ENCODE results near the gene CORIN.
"Not testable (repeated sequence)": the region's sequence is repeated elsewhere in the genome, so short reads cannot be mapped to it uniquely, and the experiment has no call there.

Gene CORIN

DNA sequence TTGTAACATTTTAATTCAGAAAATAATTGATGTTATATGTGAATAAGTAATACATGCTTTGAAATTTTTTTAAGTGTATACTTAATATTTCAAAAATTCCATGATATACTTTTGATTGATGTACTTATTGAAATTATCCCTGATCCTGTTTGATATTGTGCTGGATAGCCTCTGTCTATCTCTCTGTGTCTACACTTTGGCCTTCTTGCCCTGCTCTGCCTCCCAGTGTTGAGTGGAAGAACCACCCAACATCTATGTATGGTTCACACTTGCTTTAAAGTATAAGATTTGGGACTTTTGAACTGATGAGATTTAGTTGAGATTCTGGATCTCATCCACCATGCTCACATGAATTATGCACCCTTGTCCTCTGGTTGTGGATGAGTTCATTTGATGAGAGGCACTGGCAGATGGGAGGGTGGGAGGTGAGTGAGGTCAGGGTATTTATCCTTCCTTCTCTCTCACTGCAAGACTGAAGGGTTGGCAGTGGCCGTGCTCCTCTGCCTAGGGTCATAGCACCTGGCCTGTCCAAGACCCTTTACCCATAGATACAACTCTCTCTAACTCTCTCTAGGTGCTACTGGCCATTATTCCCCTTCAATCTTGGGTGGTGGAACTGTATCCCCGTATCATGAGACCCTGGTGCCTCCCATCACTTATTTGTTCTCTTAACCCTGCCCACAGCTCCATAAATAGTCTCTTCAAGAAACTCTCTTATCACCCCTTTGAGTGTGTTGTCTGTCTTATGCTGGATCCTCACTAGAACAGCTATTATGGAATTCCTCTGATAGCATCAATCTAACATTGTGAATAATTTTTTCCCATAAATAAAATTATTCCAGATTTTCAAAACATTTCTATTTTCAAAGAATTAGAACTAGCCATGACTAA is 75.2 kb downstream of the CORIN start:
- DNase-seq, result no peak

DNA sequence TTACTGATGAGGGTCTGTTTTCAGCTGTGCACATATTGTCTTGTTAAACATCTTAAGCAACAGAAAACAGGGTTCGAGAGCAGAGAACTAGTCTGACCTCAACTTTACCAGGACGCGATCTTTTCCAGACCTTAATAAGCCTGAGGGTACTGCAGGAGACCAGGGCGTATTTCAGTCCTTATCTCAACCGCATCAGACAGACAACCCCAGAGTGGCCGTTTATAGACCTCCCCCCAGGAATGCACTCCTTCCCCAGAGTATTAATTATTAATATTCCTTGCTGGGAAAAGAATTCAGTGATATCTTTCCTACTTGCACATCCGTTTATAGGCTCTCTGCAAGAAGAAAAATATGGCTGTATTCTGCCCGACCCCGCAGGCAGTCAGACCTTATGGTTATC is 84.6 kb downstream of the CORIN start:
- not testable (repeated sequence) for DNase-seq

DNA sequence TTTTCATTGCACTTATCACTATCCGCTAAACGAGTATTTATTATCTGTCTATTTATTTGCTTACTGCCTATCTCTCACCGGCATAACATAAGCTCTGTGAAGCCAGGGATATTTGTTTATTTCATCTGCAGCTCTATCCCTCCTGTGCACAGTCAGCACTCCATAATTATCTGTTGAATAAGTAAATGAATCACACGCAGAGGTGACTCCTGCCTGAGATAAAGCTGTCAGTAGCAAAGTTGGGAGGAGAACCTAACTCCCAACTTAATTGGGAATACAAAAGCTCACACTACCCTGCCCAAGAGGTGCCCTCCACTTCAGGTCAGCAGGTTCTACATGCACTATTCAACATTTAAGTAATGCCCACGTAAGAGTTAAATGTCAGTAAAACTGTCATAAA is 85.7 kb downstream of the CORIN start:
- no peak for DNase-seq

GRCh38 chr4:47750788-47751187 is 87.1 kb downstream of the CORIN start:
- no peak for DNase-seq

DNA sequence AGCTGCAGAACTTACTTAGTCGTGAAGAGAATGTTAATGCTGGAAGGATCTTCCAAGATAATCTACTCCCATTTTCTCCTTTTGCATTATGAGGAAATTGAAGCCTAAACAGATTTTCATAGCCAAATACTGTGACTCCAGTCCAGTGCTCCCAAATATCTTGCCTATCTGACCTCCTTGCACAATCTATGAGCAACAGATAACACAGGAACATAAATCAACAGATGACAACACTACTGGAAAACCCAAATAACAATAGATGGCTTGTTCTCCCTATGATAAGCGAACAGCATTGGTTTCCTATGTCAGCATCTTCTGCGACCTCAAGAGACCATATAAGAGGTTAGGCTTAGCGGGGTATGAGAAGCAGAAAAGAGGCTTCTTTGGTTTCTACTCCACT is 88.0 kb downstream of the CORIN start:
- DNase-seq, result no peak

DNA sequence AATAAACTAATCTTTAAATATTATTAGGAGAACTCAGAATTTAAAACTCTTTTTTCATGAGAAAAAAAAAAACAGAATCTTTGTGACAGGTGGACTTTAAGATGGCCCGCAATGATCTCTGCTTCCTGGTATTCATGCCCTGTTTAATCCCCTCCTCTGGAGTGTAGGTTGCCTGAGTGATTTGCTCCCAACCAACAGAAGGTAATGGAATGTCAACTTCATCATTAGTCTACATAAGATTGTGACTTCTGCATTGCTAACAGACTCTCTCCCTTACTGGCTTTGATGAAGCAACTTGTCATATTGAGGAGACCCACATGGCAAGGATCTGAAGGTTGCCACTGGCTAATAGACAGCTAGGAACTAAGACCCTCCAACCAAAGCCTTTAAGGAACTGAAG is 88.8 kb downstream of the CORIN start:
- no peak for DNase-seq

GRCh38 chr4:47747846-47748494 is 89.9 kb downstream of the CORIN start:
- DNase-seq, result no peak

GRCh38 chr4:47747211-47747610 is 90.7 kb downstream of the CORIN start:
- DNase-seq, result no peak

- no peak for DNase-seq
Measured at GRCh38 chr4:47746122-47746521, 91.7 kb downstream of the CORIN start.

GRCh38 chr4:47744843-47745382 is 93.0 kb downstream of the CORIN start:
- DNase-seq, result no peak

GRCh38 chr4:47744253-47744652 is 93.6 kb downstream of the CORIN start:
- DNase-seq, result no peak

DNA sequence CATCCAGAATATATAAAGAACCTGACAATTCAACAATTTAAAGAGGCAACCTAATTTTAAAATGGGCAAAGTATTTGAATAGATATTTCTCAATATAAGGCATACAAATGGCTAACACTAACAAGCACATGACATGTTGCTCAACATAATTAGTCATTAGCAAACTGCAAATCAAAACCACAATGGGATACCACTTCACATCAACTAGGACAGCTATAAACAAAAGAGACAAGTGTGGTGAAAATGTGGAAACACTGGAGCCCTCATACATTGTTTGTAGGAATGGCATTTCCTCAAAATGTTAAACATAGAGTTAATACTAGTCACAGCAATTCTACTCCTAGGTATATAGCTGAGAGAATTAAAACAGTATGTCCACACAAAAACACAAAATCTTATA is 96.7 kb downstream of the CORIN start:
- no peak for DNase-seq

- DNase-seq, result no peak
Measured at GRCh38 chr4:47737326-47737725, 100.5 kb downstream of the CORIN start.

- no peak for DNase-seq
Measured at GRCh38 chr4:47736555-47736954, 101.3 kb downstream of the CORIN start.

- no peak for DNase-seq
Measured at GRCh38 chr4:47736146-47736545, 101.7 kb downstream of the CORIN start.

GRCh38 chr4:47733302-47734175 is 104.3 kb downstream of the CORIN start:
- no peak for DNase-seq

- no peak for DNase-seq
Measured at GRCh38 chr4:47731182-47731581, 106.7 kb downstream of the CORIN start.

DNA sequence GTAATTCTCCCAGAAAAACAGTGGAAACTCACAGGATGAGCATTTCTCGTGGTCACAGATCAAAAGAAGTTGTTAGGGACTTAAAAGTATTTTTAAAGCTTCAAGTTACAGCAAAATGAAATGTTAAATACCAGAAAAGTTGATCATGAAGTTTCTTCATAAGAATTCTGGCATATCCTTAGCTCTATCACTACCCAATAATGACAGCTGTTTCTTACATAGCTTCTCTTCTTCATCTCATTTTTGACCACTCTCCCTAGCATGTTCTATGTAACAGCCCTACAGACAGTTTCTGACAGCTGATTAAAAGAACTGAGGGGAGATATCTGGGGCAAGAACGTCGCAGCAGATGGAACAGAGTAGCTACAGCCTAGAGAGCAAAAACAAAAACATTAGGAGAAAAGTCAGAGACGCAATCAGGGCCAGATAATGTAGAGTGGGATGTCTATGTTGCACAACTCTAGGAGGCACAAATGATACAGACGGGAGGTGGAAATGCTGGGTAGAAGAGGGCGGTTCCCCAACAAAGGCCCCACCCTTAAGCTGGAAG is 108.7 kb downstream of the CORIN start:
- no peak for DNase-seq

DNA sequence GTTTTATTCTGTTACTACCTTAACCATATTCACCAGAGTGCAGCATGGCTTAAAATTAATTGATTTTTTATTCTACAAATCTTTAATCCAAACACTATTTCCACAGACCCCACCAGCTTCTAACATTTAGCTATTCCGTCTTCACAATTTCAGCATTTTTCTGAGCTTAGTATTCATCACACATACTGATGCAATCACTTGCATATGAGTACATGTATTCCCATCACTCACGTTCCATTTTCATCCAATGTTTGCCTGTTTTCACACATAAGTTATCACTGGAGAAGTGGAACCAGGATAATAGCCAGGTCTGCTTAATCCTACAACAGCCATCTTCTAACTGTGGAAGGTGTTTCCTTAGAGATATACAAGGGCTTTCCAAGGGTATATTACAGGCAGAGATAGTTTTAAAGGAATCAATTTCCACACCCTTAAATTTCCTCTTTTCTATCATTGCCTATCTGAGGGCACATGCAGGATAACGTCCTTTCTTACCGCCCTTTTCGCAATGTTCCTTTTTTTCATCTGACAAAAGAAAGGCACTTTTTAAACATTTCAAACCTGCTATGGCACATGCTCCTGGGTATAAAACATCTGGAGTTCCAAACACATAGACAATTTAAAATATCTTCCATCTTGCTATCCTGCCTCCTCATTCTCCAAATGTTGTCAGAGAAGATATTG is 115.8 kb downstream of the CORIN start:
- no peak for DNase-seq

GRCh38 chr4:47721485-47721884 is 116.4 kb downstream of the CORIN start:
- DNase-seq, result no peak

GRCh38 chr4:47720787-47721186 is 117.1 kb downstream of the CORIN start:
- no peak for DNase-seq

GRCh38 chr4:47719576-47719975 is 118.3 kb downstream of the CORIN start:
- DNase-seq, result no peak
